GM12801 (cell line): ENCODE measurements around the gene FABP7.

Source experiments
- TF ChIP-seq, protein P1 (sequence below): IDR thresholded peaks from one replicate; pipeline ENCODE4 v1.5.1; 2011; ENCODE audit warnings: control low read depth; ENCODE audit not compliant: insufficient read length; ENCODE audit errors: extremely low read depth

The FABP7 gene

GRCh38 chr6:122831511-122831910 is 52.0 kb downstream of the FABP7 start:
- TF ChIP-seq, protein P1, sequence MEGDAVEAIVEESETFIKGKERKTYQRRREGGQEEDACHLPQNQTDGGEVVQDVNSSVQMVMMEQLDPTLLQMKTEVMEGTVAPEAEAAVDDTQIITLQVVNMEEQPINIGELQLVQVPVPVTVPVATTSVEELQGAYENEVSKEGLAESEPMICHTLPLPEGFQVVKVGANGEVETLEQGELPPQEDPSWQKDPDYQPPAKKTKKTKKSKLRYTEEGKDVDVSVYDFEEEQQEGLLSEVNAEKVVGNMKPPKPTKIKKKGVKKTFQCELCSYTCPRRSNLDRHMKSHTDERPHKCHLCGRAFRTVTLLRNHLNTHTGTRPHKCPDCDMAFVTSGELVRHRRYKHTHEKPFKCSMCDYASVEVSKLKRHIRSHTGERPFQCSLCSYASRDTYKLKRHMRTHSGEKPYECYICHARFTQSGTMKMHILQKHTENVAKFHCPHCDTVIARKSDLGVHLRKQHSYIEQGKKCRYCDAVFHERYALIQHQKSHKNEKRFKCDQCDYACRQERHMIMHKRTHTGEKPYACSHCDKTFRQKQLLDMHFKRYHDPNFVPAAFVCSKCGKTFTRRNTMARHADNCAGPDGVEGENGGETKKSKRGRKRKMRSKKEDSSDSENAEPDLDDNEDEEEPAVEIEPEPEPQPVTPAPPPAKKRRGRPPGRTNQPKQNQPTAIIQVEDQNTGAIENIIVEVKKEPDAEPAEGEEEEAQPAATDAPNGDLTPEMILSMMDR, result no peak

GRCh38 chr6:122832459-122832858 is 52.9 kb downstream of the FABP7 start:
- TF ChIP-seq, protein P1, result no peak

GRCh38 chr6:122833021-122833491 is 53.5 kb downstream of the FABP7 start:
- TF ChIP-seq, protein P1, result no peak
